HG03139 (cell line): Measurements from ENCODE around the gene FAM193A.

Experiments
- ATAC-seq: cut with Tn5 transposase; IDR thresholded peaks from one replicate; pipeline ENCODE4 v1.9.1; 2021; ENCODE audit not compliant: unreplicated experiment

The FAM193A gene

GRCh38 chr4:2742823-2743517, 206.5 kb downstream of the FAM193A start:
- no peak for ATAC-seq

GRCh38 chr4:2743518-2744445, 207.3 kb downstream of the FAM193A start:
- no peak for ATAC-seq

GRCh38 chr4:2744576-2745270, 208.3 kb downstream of the FAM193A start:
- no peak for ATAC-seq

- ATAC-seq, result no peak
These were observed 209.1 kb downstream of the FAM193A start for GRCh38 chr4:2745516-2745915.

GRCh38 chr4:2745981-2746806, 209.7 kb downstream of the FAM193A start:
- ATAC-seq, result peak; percentile 81

GRCh38 chr4:2746891-2747695, 210.6 kb downstream of the FAM193A start:
- no peak for ATAC-seq

GRCh38 chr4:2750719-2751605, 214.5 kb downstream of the FAM193A start:
- ATAC-seq, result no peak

GRCh38 chr4:2753436-2753835, 217.0 kb downstream of the FAM193A start:
- no peak for ATAC-seq

GRCh38 chr4:2754848-2755819, 218.7 kb downstream of the FAM193A start:
- no peak for ATAC-seq

GRCh38 chr4:2755821-2756690, 219.6 kb downstream of the FAM193A start, which contains the start of gene TNIP2:
Gene TNIP2 (minus strand): TSS chr4:2756336. CDS start chr4:2756289, 47 bp downstream.
- peak; percentile 56 for ATAC-seq

- no peak for ATAC-seq
These were observed 220.4 kb downstream of the FAM193A start for GRCh38 chr4:2756691-2757350.

GRCh38 chr4:2757426-2757825, 221.0 kb downstream of the FAM193A start:
- ATAC-seq, result no peak

GRCh38 chr4:2761035-2761923, 224.8 kb downstream of the FAM193A start:
- no peak for ATAC-seq

- no peak for ATAC-seq
These were observed 225.6 kb downstream of the FAM193A start for GRCh38 chr4:2762048-2762447.
